K562 (cell line): ENCODE results near the gene PCED1B.

Source experiments
- AFF4 ChIP-seq: sonication (generic); formaldehyde crosslinking; IDR thresholded peaks from 2 replicates; pipeline ENCODE4 v1.8.0; 2023; ENCODE audit warnings: mild to moderate bottlenecking, missing genetic modification reagents
- CTCF ChIP-seq, 3 experiments: IDR thresholded peaks in 2 of 3; conservative IDR thresholded peaks in 1 of 3; 2 replicates each; pipeline ENCODE4 v1.5.1; 2011 to 2012; ENCODE audit warnings: low read length in 3 of 3, mild to moderate bottlenecking in 3 of 3, control low read depth in 2 of 3, improper control_type of control experiment in 1 of 3, inconsistent platforms in 1 of 3, low read depth in 1 of 3, mixed read lengths in 1 of 3, moderate library complexity in 1 of 3; ENCODE audit not compliant: insufficient read depth in 2 of 3
- KDM5B ChIP-seq: fragments of 200-600 bp; sonication (generic); IDR thresholded peaks from 2 replicates; pipeline ENCODE4 v1.6.1; 2012; ENCODE audit warnings: low read depth, mild to moderate bottlenecking, moderate library complexity, low read length, control low read depth, inconsistent platforms; ENCODE audit not compliant: insufficient replicate concordance
- NRF1 ChIP-seq, 2 experiments: fragments of 450-650 bp; IDR thresholded peaks in 1 of 2; conservative IDR thresholded peaks in 1 of 2; 2 replicates each; pipeline ENCODE4 v1.6.1; 2014; ENCODE audit warnings: mild to moderate bottlenecking in 2 of 2
- POLR2AphosphoS5 ChIP-seq: IDR thresholded peaks from 2 replicates; pipeline ENCODE4 v1.6.1; 2011; ENCODE audit warnings: mild to moderate bottlenecking, low read depth, low read length, moderate library complexity; ENCODE audit not compliant: control insufficient read depth, insufficient read depth
- PURB ChIP-seq: sonication (generic); formaldehyde crosslinking; IDR thresholded peaks from 2 replicates; pipeline ENCODE4 v1.9.0; 2021; ENCODE audit warnings: low read depth, mild to moderate bottlenecking, missing genetic modification reagents
- SP2 ChIP-seq: IDR thresholded peaks from 2 replicates; pipeline ENCODE4 v1.6.1; 2011; ENCODE audit warnings: mild to moderate bottlenecking, low read depth, low read length, moderate library complexity; ENCODE audit not compliant: poor library complexity, severe bottlenecking; ENCODE audit errors: extremely low read depth
- TEAD4 ChIP-seq, 2 experiments: sonication (generic) in 1 of 2; formaldehyde crosslinking in 1 of 2; IDR thresholded peaks; 2 replicates each; pipeline versions ENCODE4 v1.6.1 to v1.8.0; 2012 to 2022; ENCODE audit warnings: borderline replicate concordance in 1 of 2, inconsistent platforms in 1 of 2, low read length in 1 of 2, mild to moderate bottlenecking in 1 of 2, missing genetic modification reagents in 1 of 2
- YY1 ChIP-seq, 3 experiments: IDR thresholded peaks; 2 replicates each; pipeline ENCODE4 v1.6.1; 2011; ENCODE audit warnings: low read length in 2 of 3, mild to moderate bottlenecking in 2 of 3, moderate library complexity in 2 of 3, borderline replicate concordance in 1 of 3, control low read depth in 1 of 3, low read depth in 1 of 3; ENCODE audit not compliant: insufficient read depth in 3 of 3, insufficient replicate concordance in 2 of 3, control insufficient read depth in 1 of 3, insufficient read length in 1 of 3; ENCODE audit errors: extremely low read depth in 1 of 3
- ZBTB8A ChIP-seq: fragments of 450-650 bp; IDR thresholded peaks from 2 replicates; pipeline ENCODE4 v1.6.1; 2018; ENCODE audit warnings: mild to moderate bottlenecking, moderate library complexity; ENCODE audit not compliant: partially characterized antibody

- TF ChIP-seq YY1 (IDR thresholded peaks at IDR 0.05; ENCODE audit: borderline replicate concordance in 1 of 3, control insufficient read depth in 1 of 3, extremely low read depth in 1 of 3, insufficient read depth in 3 of 3, insufficient read length in 1 of 3, insufficient replicate concordance in 2 of 3, low read depth in 1 of 3, low read length in 2 of 3) (no peak), POLR2AphosphoS5 (no peak), NRF1 (conservative IDR thresholded peaks at IDR 0.05 in 1 of 2, IDR thresholded peaks at IDR 0.05 in 1 of 2) (no peak), TEAD4 (IDR thresholded peaks at IDR 0.05; ENCODE audit: low read length) (no peak), TEAD4 (CRISPR knock-in tag; IDR thresholded peaks at IDR 0.05; ENCODE audit: borderline replicate concordance) (no peak), ZBTB8A (no peak), KDM5B (no peak), AFF4 (no peak), SP2 (no peak), PURB (CRISPR knock-in tag) (no peak), CTCF (IDR thresholded peaks at IDR 0.05 in 2 of 3, conservative IDR thresholded peaks at IDR 0.05 in 1 of 3; ENCODE audit: insufficient read depth in 2 of 3, low read depth in 1 of 3, low read length in 3 of 3) (no peak)
Observed at GRCh38 chr12:47084172-47084571, 4.8 kb downstream of the PCED1B start.
